Esophagus squamous epithelium (tissue), 4 donors: ENCODE results near the gene SACS.

Source experiments
- POLR2A ChIP-seq, 4 donors: fragments of 450-650 bp; IDR thresholded peaks; one replicate each; pipeline ENCODE4 v1.6.1; 2017; ENCODE audit warnings: antibody characterized with exemption in 4 of 4, mild to moderate bottlenecking in 4 of 4, moderate library complexity in 3 of 4
- TF ChIP-seq, protein P1 (sequence below), 6 experiments: fragments of 450-650 bp in 4 of 6; fragments of 200-600 bp in 2 of 6; sonication (generic) in 2 of 6; IDR thresholded peaks; one replicate each; pipeline ENCODE4 v1.5.1; 2016 to 2019; ENCODE audit warnings: antibody characterized with exemption in 6 of 6, mild to moderate bottlenecking in 4 of 6, moderate library complexity in 4 of 6

- TF ChIP-seq, protein P1, sequence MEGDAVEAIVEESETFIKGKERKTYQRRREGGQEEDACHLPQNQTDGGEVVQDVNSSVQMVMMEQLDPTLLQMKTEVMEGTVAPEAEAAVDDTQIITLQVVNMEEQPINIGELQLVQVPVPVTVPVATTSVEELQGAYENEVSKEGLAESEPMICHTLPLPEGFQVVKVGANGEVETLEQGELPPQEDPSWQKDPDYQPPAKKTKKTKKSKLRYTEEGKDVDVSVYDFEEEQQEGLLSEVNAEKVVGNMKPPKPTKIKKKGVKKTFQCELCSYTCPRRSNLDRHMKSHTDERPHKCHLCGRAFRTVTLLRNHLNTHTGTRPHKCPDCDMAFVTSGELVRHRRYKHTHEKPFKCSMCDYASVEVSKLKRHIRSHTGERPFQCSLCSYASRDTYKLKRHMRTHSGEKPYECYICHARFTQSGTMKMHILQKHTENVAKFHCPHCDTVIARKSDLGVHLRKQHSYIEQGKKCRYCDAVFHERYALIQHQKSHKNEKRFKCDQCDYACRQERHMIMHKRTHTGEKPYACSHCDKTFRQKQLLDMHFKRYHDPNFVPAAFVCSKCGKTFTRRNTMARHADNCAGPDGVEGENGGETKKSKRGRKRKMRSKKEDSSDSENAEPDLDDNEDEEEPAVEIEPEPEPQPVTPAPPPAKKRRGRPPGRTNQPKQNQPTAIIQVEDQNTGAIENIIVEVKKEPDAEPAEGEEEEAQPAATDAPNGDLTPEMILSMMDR (IDR thresholded peaks at IDR 0.05) = no peak
- TF ChIP-seq POLR2A (IDR thresholded peaks at IDR 0.05) = no peak
Measured at GRCh38 chr13:23467932-23468278, 34.4 kb upstream of the SACS start.
